Common myeloid progenitor, CD34-positive (primary cell): ENCODE data around the gene RARB.

Source experiments
- CTCF ChIA-PET: fragments of 350-600 bp; sonication (Branson Sonifier 250); formaldehyde crosslinking; loops from one replicate; lab custom pipeline; 2021; ENCODE audit warnings: antibody characterized with exemption; lab: Charles Lee
- POLR2A ChIA-PET: fragments of 350-600 bp; sonication (Branson Sonifier 250); formaldehyde crosslinking; loops from one replicate; lab custom pipeline; 2021; ENCODE audit warnings: antibody characterized with exemption; lab: Charles Lee
- DNase-seq, 3 donors: peaks; one replicate each; pipeline versions ENCODE4 v3.0.0 to v3.0.0-alpha.2; 2013
- H3K27ac ChIP-seq, 2 experiments: 1 replicate in 1 of 2; 2 replicates in 1 of 2; pipeline ENCODE4 v1.7.0; 2013; ENCODE audit warnings: inconsistent platforms in 2 of 2, low read length in 2 of 2, mild to moderate bottlenecking in 2 of 2, low read depth in 1 of 2, moderate library complexity in 1 of 2; ENCODE audit not compliant: severe bottlenecking in 2 of 2, insufficient read depth in 1 of 2, poor library complexity in 1 of 2
- H3K27me3 ChIP-seq, 5 experiments: replicated peaks in 2 of 5; 1 replicate in 3 of 5; 2 replicates in 2 of 5; pipeline versions ENCODE4 v1.6.1 to v1.7.0; 2013; ENCODE audit warnings: low read length in 4 of 5, mild to moderate bottlenecking in 2 of 5, moderate library complexity in 2 of 5, inconsistent platforms in 1 of 5; ENCODE audit not compliant: insufficient read depth in 5 of 5, control insufficient read depth in 4 of 5
- H3K36me3 ChIP-seq, 4 experiments: 1 replicate in 2 of 4; 2 replicates in 2 of 4; pipeline versions ENCODE4 v1.6.1 to v1.7.0; 2013; ENCODE audit warnings: low read length in 3 of 4, control low read depth in 1 of 4, mild to moderate bottlenecking in 1 of 4; ENCODE audit not compliant: control insufficient read depth in 4 of 4, insufficient read depth in 4 of 4
- H3K4me1 ChIP-seq, 4 experiments: 1 replicate in 3 of 4; 2 replicates in 1 of 4; pipeline versions ENCODE4 v1.6.1 to v1.7.1; 2013; ENCODE audit warnings: low read length in 3 of 4, mild to moderate bottlenecking in 3 of 4, control low read depth in 1 of 4, inconsistent platforms in 1 of 4, moderate library complexity in 1 of 4; ENCODE audit not compliant: control insufficient read depth in 4 of 4, insufficient read depth in 4 of 4; ENCODE audit errors: control extremely low read depth in 1 of 4
- H3K4me3 ChIP-seq, 7 experiments: 1 replicate in 4 of 7; 2 replicates in 3 of 7; pipeline versions ENCODE4 v1.5.1 to v1.7.0; 2013; ENCODE audit warnings: mild to moderate bottlenecking in 7 of 7, low read length in 6 of 7, moderate library complexity in 6 of 7, inconsistent platforms in 2 of 7, low read depth in 2 of 7, control low read depth in 1 of 7; ENCODE audit not compliant: insufficient read depth in 4 of 7, control insufficient read depth in 1 of 7; ENCODE audit errors: extremely low read depth in 1 of 7
- H3K9me3 ChIP-seq, 5 experiments: 1 replicate in 4 of 5; 2 replicates in 1 of 5; pipeline versions ENCODE4 v1.6.1 to v1.7.1; 2013; ENCODE audit warnings: low read length in 4 of 5, mild to moderate bottlenecking in 2 of 5, inconsistent platforms in 1 of 5, low read depth in 1 of 5, moderate library complexity in 1 of 5; ENCODE audit not compliant: control insufficient read depth in 4 of 5, insufficient read depth in 2 of 5; ENCODE audit errors: control extremely low read depth in 1 of 5
- WGBS: methylation state at CpG from one replicate; pipeline ENCODE4 v1.1.5; 2013; ENCODE audit not compliant: insufficient coverage; 5-methylcytosine and 5-hydroxymethylcytosine counted together

Gene RARB

GRCh38 chr3:25573386-25574171 is 145.5 kb downstream of the RARB start:
- no peaks in the 10 kb centered on the region for H3K9me3 ChIP-seq
- ChIA-PET CTCF (interaction anchor here (1.4 kb wide), 1 partner anchor 8 kb away, joined by 4 read pairs; no protein-coding TSS in a partner anchor), POLR2A (no interaction called here)
- no peaks in the 10 kb centered on the region for H3K36me3 ChIP-seq
- no peak for DNase-seq
- H3K4me3 ChIP-seq: no peak overlapping the region
- H3K27me3 ChIP-seq: peaks cover 0 to 3% (median 0%) of the 10 kb centered on the region in 5 experiments
- H3K4me1 ChIP-seq: no peaks in the 10 kb centered on the region
- H3K27ac ChIP-seq: no peak overlapping the region
- WGBS: 90% methylated on average over 11 of the region's 19 CpGs

- CTCF ChIA-PET: no interaction called here
- WGBS: 95% methylated on average over 9 of the region's 16 CpGs
- Histone ChIP-seq H3K4me3 (no peak overlapping the region), H3K27ac (no peak overlapping the region), H3K36me3 (no peaks in the 10 kb centered on the region), H3K27me3 (peaks cover 0 to 3% (median 0%) of the 10 kb centered on the region in 5 experiments), H3K4me1 (no peaks in the 10 kb centered on the region), H3K9me3 (no peaks in the 10 kb centered on the region)
- POLR2A ChIA-PET: no interaction called here
- DNase-seq: no peak
Observed at GRCh38 chr3:25574172-25574765, 146.2 kb downstream of the RARB start.

- Histone ChIP-seq H3K27ac (no peak overlapping the region), H3K9me3 (no peaks in the 10 kb centered on the region), H3K27me3 (peaks cover 0 to 3% (median 0%) of the 10 kb centered on the region in 5 experiments), H3K4me3 (no peak overlapping the region), H3K4me1 (no peaks in the 10 kb centered on the region), H3K36me3 (no peaks in the 10 kb centered on the region)
- WGBS: 98% methylated on average over 12 of the region's 12 CpGs
- ChIA-PET CTCF (no interaction called here), POLR2A (no interaction called here)
- no peak for DNase-seq
Observed at GRCh38 chr3:25575001-25575400, 146.9 kb downstream of the RARB start.

- H3K36me3 ChIP-seq: no peaks in the 10 kb centered on the region
- 95% methylated on average over 4 of the region's 4 CpGs for WGBS
Observed at GRCh38 chr3:25576146-25576545, 148.1 kb downstream of the RARB start.

GRCh38 chr3:25576831-25577454 is 148.9 kb downstream of the RARB start:
- CTCF ChIA-PET: no interaction called here
- POLR2A ChIA-PET: no interaction called here
- H3K36me3 ChIP-seq: no peaks in the 10 kb centered on the region

More at GRCh38 chr3:25576146-25576545, 148.1 kb downstream of the RARB start:
- no peaks in the 10 kb centered on the region for H3K4me1 ChIP-seq
- H3K9me3 ChIP-seq: no peaks in the 10 kb centered on the region
- DNase-seq: no peak
- POLR2A ChIA-PET: no interaction called here
- CTCF ChIA-PET: interaction anchor here (1.2 kb wide), 1 partner anchor 17 kb away, joined by 3 read pairs; no protein-coding TSS in a partner anchor
- peaks cover 0 to 3% (median 0%) of the 10 kb centered on the region in 5 experiments for H3K27me3 ChIP-seq
- no peak overlapping the region for H3K27ac ChIP-seq
- H3K4me3 ChIP-seq: no peak overlapping the region

GRCh38 chr3:25578059-25578458 is 150.0 kb downstream of the RARB start:
- DNase-seq: no peak
- Histone ChIP-seq H3K36me3 (no peaks in the 10 kb centered on the region), H3K4me3 (no peak overlapping the region), H3K27me3 (peaks cover 0 to 3% (median 0%) of the 10 kb centered on the region in 5 experiments), H3K9me3 (no peaks in the 10 kb centered on the region), H3K27ac (no peak overlapping the region), H3K4me1 (no peaks in the 10 kb centered on the region)
- WGBS: 93% methylated on average over 10 of the region's 10 CpGs
- ChIA-PET CTCF (no interaction called here), POLR2A (no interaction called here)

More at GRCh38 chr3:25576831-25577454, 148.9 kb downstream of the RARB start:
- Histone ChIP-seq H3K4me1 (no peaks in the 10 kb centered on the region), H3K9me3 (no peaks in the 10 kb centered on the region), H3K27me3 (peaks cover 0 to 3% (median 0%) of the 10 kb centered on the region in 5 experiments), H3K27ac (no peak overlapping the region), H3K4me3 (no peak overlapping the region)
- no peak for DNase-seq
- 88% methylated on average over 12 of the region's 15 CpGs for WGBS
